Neural cell (in vitro differentiated cells): Measurements from ENCODE around the gene TNFAIP8L3. TPM values are rescaled to one million over a fixed set of nuclear protein-coding genes. Genes with fewer than 3 reads are reported as not detected.

Experiments
- H2AFZ ChIP-seq: fragments of 200-600, 300-800 bp; sonication (generic), shearing (Covaris generic); 2 replicates; pipeline ENCODE4 v1.6.0; 2014; ENCODE audit warnings: low read depth, mild to moderate bottlenecking, antibody characterized with exemption, low read length, moderate library complexity
- H3F3A ChIP-seq: fragments of 200-600 bp; shearing (Covaris generic); 2 replicates; pipeline ENCODE4 v1.6.1; 2016; ENCODE audit warnings: mild to moderate bottlenecking, moderate library complexity, mixed read lengths, antibody characterized with exemption, low read length; ENCODE audit not compliant: insufficient read depth, poor library complexity, severe bottlenecking
- H3K27ac ChIP-seq: fragments of 200-600, 300-800 bp; sonication (generic), shearing (Covaris generic); 2 replicates; pipeline ENCODE4 v1.5.1; 2014; ENCODE audit warnings: mild to moderate bottlenecking, low read length, moderate library complexity
- H3K27me3 ChIP-seq: fragments of 300-800, 200-600 bp; sonication (generic), shearing (Covaris generic); 2 replicates; pipeline ENCODE4 v1.6.0; 2014; ENCODE audit warnings: mild to moderate bottlenecking, low read depth, low read length, moderate library complexity; ENCODE audit not compliant: insufficient read depth
- H3K36me3 ChIP-seq: fragments of 300-800, 200-600 bp; sonication (generic), shearing (Covaris generic); 2 replicates; pipeline ENCODE4 v1.5.1; 2014; ENCODE audit warnings: mild to moderate bottlenecking, antibody characterized with exemption, low read length, moderate library complexity; ENCODE audit not compliant: insufficient read depth
- H3K4me2 ChIP-seq: fragments of 300-800, 200-600 bp; sonication (generic), shearing (Covaris generic); 2 replicates; pipeline ENCODE4 v1.6.0; 2014; ENCODE audit warnings: mild to moderate bottlenecking, low read length
- H3K4me3 ChIP-seq: fragments of 300-800, 200-600 bp; sonication (generic), shearing (Covaris generic); 2 replicates; pipeline ENCODE4 v1.5.1; 2014; ENCODE audit warnings: mild to moderate bottlenecking, low read length, moderate library complexity
- H3K79me2 ChIP-seq: fragments of 200-600 bp; shearing (Covaris generic); replicated peaks from 2 replicates; pipeline ENCODE4 v1.6.0; 2014; ENCODE audit warnings: mild to moderate bottlenecking, low read length, moderate library complexity; ENCODE audit not compliant: insufficient read depth
- H3K9ac ChIP-seq: fragments of 300-800, 200-600 bp; sonication (generic), shearing (Covaris generic); 2 replicates; pipeline ENCODE4 v1.6.1; 2016; ENCODE audit warnings: mild to moderate bottlenecking, low read length, mixed read lengths
- H3K9me2 ChIP-seq: fragments of 200-600 bp; shearing (Covaris generic); 2 replicates; pipeline ENCODE4 v1.6.1; 2016; ENCODE audit warnings: mild to moderate bottlenecking, low read length, mixed read lengths; ENCODE audit not compliant: insufficient read depth
- H3K9me3 ChIP-seq: fragments of 200-600, 300-800 bp; sonication (generic), shearing (Covaris generic); 2 replicates; pipeline ENCODE4 v1.6.1; 2016; ENCODE audit warnings: mild to moderate bottlenecking, mixed run types, low read length, moderate library complexity, mixed read lengths
- H4K20me1 ChIP-seq: fragments of 200-600 bp; shearing (Covaris generic); 2 replicates; pipeline ENCODE4 v1.6.1; 2016; ENCODE audit warnings: mild to moderate bottlenecking, mixed run types; ENCODE audit not compliant: insufficient read depth
- EP300 ChIP-seq: fragments of 450-650 bp; conservative IDR thresholded peaks from 2 replicates; pipeline ENCODE4 v1.6.1; 2014; ENCODE audit warnings: antibody characterized with exemption, mild to moderate bottlenecking, moderate library complexity; ENCODE audit not compliant: poor library complexity, severe bottlenecking
- EZH2 ChIP-seq: fragments of 200-600, 300-800 bp; shearing (Covaris generic), sonication (generic); IDR thresholded peaks from 2 replicates; pipeline ENCODE4 v1.6.1; 2014; ENCODE audit warnings: antibody characterized with exemption, low read length, borderline replicate concordance, mild to moderate bottlenecking; ENCODE audit not compliant: insufficient read depth, poor library complexity, severe bottlenecking
- MXI1 ChIP-seq: fragments of 450-650 bp; conservative IDR thresholded peaks from 2 replicates; pipeline ENCODE4 v1.6.1; 2014; ENCODE audit warnings: antibody characterized with exemption, mild to moderate bottlenecking; ENCODE audit not compliant: poor library complexity, severe bottlenecking
- POLR2AphosphoS5 ChIP-seq: IDR thresholded peaks from 2 replicates; pipeline ENCODE4 v1.6.1; 2012
- RAD21 ChIP-seq: fragments of 450-650 bp; conservative IDR thresholded peaks from 2 replicates; pipeline ENCODE4 v1.6.1; 2014; ENCODE audit warnings: antibody characterized with exemption, mild to moderate bottlenecking, moderate library complexity
- SMC3 ChIP-seq: fragments of 450-650 bp; conservative IDR thresholded peaks from 2 replicates; pipeline ENCODE4 v1.6.1; 2014; ENCODE audit warnings: antibody characterized with exemption, mild to moderate bottlenecking, moderate library complexity; ENCODE audit not compliant: poor library complexity
- TAF1 ChIP-seq: IDR thresholded peaks from 2 replicates; pipeline ENCODE4 v1.6.1; 2012; ENCODE audit warnings: low read depth
- polyA plus RNA-seq: library from polyadenylated mRNA; depleted of rRNA; stranded (reverse); fragments of >200 nt; gene quantifications from 2 replicates; pipeline ENCODE4 v1.2.3, GENCODE V29; 2014
- TF ChIP-seq, protein P1 (sequence below): IDR thresholded peaks from 2 replicates; pipeline ENCODE4 v1.6.1; 2012; ENCODE audit warnings: borderline replicate concordance
- TF ChIP-seq, protein P2 (sequence below): fragments of 450-650 bp; IDR thresholded peaks from 2 replicates; pipeline ENCODE4 v1.5.1; 2014; ENCODE audit warnings: antibody characterized with exemption, mild to moderate bottlenecking, moderate library complexity; ENCODE audit not compliant: poor library complexity, severe bottlenecking

TNFAIP8L3 gene
- polyA plus RNA-seq, 1 donor from 2014 or later = 0.16 TPM

DNA sequence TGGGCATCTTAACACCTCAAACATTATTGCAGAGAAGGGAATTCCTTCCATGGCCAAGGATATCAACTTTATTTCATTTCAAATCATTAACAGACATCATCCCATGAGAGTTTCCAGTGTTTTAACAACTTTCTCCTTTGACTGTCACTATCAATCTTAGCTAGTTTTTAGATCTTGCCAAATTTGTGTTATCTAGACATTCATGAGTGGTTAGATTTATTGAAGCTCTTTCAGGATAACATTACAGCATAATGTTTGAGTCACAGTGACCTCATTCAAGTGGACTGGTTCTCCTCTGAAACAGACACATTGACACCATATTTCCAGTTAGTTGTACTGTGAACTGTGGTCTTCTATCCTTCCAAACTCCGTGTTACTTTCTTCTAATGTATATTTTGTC lies 8.6 kb upstream of the TNFAIP8L3 start:
- Histone ChIP-seq H2AFZ (no peak overlapping the region), H3K27me3 (no peaks in the 10 kb centered on the region), H3F3A (no peaks in the 10 kb centered on the region), H3K36me3 (no peaks in the 10 kb centered on the region), H3K9me3 (no peaks in the 10 kb centered on the region), H3K4me3 (no peak overlapping the region), H3K9me2 (no peaks in the 10 kb centered on the region), H4K20me1 (no peaks in the 10 kb centered on the region), H3K27ac (no peak overlapping the region), H3K79me2 (no peaks in the 10 kb centered on the region), H3K9ac (no peak overlapping the region), H3K4me2 (no peak overlapping the region)
- no peak for TF ChIP-seq SMC3

DNA sequence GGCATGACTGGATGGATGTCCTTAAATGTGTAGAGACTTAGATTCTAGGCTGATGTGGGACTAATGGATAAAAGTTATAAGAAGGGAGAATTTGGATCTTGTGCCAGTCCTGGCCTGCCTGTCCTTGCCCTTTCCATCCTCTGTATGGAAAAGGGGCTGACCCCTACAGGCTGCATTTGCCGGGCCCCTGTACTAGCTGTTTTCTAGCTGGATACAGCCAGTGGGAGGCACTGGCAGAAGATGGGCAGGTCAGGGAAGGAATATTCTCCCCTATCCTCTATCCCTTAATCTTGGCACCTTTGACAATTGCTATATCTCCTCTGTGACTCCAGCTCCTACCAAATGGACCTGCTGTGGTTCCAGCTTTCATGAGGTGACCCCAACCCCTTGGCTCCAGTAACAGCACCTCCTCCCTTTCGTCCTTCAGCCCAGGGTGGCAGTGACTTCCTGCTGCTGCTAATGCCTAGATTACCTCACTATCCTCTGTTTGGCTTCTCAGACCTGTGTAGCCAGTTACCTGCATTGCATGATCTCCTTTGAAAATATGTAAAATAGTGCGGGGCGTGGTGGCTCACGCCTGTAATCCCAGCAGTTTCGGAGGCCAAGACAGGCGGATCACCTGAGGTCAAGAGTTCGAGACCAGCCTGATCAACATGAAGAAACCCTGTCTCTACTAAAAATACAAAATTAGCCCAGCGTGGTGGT lies 6.2 kb upstream of the TNFAIP8L3 start:
- no peak overlapping the region for H3K9ac ChIP-seq
- TF ChIP-seq, protein P1, sequence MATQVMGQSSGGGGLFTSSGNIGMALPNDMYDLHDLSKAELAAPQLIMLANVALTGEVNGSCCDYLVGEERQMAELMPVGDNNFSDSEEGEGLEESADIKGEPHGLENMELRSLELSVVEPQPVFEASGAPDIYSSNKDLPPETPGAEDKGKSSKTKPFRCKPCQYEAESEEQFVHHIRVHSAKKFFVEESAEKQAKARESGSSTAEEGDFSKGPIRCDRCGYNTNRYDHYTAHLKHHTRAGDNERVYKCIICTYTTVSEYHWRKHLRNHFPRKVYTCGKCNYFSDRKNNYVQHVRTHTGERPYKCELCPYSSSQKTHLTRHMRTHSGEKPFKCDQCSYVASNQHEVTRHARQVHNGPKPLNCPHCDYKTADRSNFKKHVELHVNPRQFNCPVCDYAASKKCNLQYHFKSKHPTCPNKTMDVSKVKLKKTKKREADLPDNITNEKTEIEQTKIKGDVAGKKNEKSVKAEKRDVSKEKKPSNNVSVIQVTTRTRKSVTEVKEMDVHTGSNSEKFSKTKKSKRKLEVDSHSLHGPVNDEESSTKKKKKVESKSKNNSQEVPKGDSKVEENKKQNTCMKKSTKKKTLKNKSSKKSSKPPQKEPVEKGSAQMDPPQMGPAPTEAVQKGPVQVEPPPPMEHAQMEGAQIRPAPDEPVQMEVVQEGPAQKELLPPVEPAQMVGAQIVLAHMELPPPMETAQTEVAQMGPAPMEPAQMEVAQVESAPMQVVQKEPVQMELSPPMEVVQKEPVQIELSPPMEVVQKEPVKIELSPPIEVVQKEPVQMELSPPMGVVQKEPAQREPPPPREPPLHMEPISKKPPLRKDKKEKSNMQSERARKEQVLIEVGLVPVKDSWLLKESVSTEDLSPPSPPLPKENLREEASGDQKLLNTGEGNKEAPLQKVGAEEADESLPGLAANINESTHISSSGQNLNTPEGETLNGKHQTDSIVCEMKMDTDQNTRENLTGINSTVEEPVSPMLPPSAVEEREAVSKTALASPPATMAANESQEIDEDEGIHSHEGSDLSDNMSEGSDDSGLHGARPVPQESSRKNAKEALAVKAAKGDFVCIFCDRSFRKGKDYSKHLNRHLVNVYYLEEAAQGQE = no peak
- TF ChIP-seq SMC3 (no peak), EP300 (no peak), TAF1 (no peak), RAD21 (no peak)
- no peaks in the 10 kb centered on the region for H4K20me1 ChIP-seq
- H3K4me3 ChIP-seq = no peak overlapping the region
- peaks cover 6% of the 10 kb centered on the region for H3K27me3 ChIP-seq
- no peak overlapping the region for H3K4me2 ChIP-seq
- H2AFZ ChIP-seq = no peak overlapping the region
- H3K79me2 ChIP-seq = no peaks in the 10 kb centered on the region
- no peaks in the 10 kb centered on the region for H3F3A ChIP-seq
- no peaks in the 10 kb centered on the region for H3K36me3 ChIP-seq
- no peaks in the 10 kb centered on the region for H3K9me2 ChIP-seq
- no peak overlapping the region for H3K27ac ChIP-seq
- H3K9me3 ChIP-seq = no peaks in the 10 kb centered on the region

DNA sequence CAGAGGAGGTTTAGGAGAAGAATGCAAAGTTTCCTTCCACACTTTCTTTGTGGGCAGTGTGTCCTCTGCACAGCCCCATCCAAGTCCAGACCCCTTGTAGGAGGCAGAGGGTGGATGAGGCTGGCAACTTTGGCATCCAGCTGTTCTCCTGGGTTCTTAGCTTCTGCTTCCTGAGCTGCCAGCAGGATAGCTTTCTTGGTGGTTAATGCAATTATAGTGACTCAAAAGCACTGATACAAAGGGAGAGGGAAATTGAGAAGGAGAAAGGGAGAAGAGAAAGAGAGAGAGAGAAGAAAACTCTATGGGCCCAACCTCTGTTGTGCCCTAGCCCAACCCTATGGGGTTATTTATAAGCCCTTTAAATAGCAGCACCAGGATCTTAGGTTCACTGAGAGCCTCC lies 4.5 kb upstream of the TNFAIP8L3 start:
- no peaks in the 10 kb centered on the region for H3K9me2 ChIP-seq
- no peak overlapping the region for H3K9ac ChIP-seq
- no peaks in the 10 kb centered on the region for H4K20me1 ChIP-seq
- no peaks in the 10 kb centered on the region for H3K36me3 ChIP-seq
- no peak overlapping the region for H2AFZ ChIP-seq
- no peak overlapping the region for H3K4me2 ChIP-seq
- no peaks in the 10 kb centered on the region for H3K79me2 ChIP-seq
- H3F3A ChIP-seq = no peaks in the 10 kb centered on the region
- no peak for TF ChIP-seq MXI1
- no peak for TF ChIP-seq TAF1
- TF ChIP-seq RAD21 = no peak
- no peak for TF ChIP-seq SMC3
- TF ChIP-seq, protein P2, sequence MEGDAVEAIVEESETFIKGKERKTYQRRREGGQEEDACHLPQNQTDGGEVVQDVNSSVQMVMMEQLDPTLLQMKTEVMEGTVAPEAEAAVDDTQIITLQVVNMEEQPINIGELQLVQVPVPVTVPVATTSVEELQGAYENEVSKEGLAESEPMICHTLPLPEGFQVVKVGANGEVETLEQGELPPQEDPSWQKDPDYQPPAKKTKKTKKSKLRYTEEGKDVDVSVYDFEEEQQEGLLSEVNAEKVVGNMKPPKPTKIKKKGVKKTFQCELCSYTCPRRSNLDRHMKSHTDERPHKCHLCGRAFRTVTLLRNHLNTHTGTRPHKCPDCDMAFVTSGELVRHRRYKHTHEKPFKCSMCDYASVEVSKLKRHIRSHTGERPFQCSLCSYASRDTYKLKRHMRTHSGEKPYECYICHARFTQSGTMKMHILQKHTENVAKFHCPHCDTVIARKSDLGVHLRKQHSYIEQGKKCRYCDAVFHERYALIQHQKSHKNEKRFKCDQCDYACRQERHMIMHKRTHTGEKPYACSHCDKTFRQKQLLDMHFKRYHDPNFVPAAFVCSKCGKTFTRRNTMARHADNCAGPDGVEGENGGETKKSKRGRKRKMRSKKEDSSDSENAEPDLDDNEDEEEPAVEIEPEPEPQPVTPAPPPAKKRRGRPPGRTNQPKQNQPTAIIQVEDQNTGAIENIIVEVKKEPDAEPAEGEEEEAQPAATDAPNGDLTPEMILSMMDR = no peak
- TF ChIP-seq, protein P1 = no peak
- no peak for TF ChIP-seq EP300
- TF ChIP-seq POLR2AphosphoS5 = no peak
- TF ChIP-seq EZH2 = no peak
- no peak overlapping the region for H3K4me3 ChIP-seq
- H3K9me3 ChIP-seq = no peaks in the 10 kb centered on the region
- H3K27me3 ChIP-seq = peaks cover 21% of the 10 kb centered on the region
- no peak overlapping the region for H3K27ac ChIP-seq
